HepG2 (cell line): Measurements from ENCODE around the gene IGLL1. TPM values are rescaled to one million over a fixed set of nuclear protein-coding genes. Genes with fewer than 3 reads are reported as not detected.

Source experiments
- BORCS8-MEF2B ChIP-seq: sonication (generic); formaldehyde crosslinking; IDR thresholded peaks from 2 replicates; pipeline ENCODE4 v1.8.0; 2022; ENCODE audit warnings: mild to moderate bottlenecking, missing genetic modification reagents
- FOXJ3 ChIP-seq: sonication (generic); formaldehyde crosslinking; IDR thresholded peaks from 2 replicates; pipeline ENCODE4 v1.4.0; 2020; ENCODE audit warnings: missing genetic modification reagents, mild to moderate bottlenecking, borderline replicate concordance
- HMG20A ChIP-seq: IDR thresholded peaks from 2 replicates; pipeline ENCODE4 v1.6.1; 2016; ENCODE audit warnings: borderline replicate concordance
- SOX13 ChIP-seq, 3 experiments: fragments of 450-650 bp in 1 of 3; sonication (generic) in 1 of 3; formaldehyde crosslinking in 1 of 3; IDR thresholded peaks in 2 of 3; conservative IDR thresholded peaks in 1 of 3; 2 replicates each; pipeline versions ENCODE4 v1.5.0 to v1.6.1; 2016 to 2020; ENCODE audit warnings: antibody characterized with exemption in 1 of 3, mild to moderate bottlenecking in 1 of 3, missing compliant biosample characterization in 1 of 3, missing genetic modification reagents in 1 of 3, moderate library complexity in 1 of 3
- YEATS2 ChIP-seq: sonication (generic); formaldehyde crosslinking; IDR thresholded peaks from 2 replicates; pipeline ENCODE4 v1.4.0; 2020; ENCODE audit warnings: missing genetic modification reagents, borderline replicate concordance
- ZFP36L1 ChIP-seq: sonication (generic); formaldehyde crosslinking; IDR thresholded peaks from 2 replicates; pipeline ENCODE4 v1.8.0; 2022; ENCODE audit warnings: mild to moderate bottlenecking, missing genetic modification reagents, moderate library complexity
- ZNF331 ChIP-seq: sonication (generic); formaldehyde crosslinking; IDR thresholded peaks from 2 replicates; pipeline ENCODE4 v1.4.0; 2020; ENCODE audit warnings: missing genetic modification reagents
- polyA plus RNA-seq, 8 experiments: library from polyadenylated mRNA; depleted of rRNA in 3 of 8; stranded (reverse) in 7 of 8; unstranded in 1 of 8; fragments of >200 nt; fragmentation: Illumina TruSeq in 4 of 8; extraction: Trizol in 4 of 8; gene quantifications; 2 replicates each; pipeline versions ENCODE4 v1.2.1 to v1.2.3, GENCODE V29; 2011 to 2016; ENCODE audit warnings: low read depth in 4 of 8, missing spikeins in 1 of 8, mixed read lengths in 1 of 8; ENCODE audit not compliant: insufficient read depth in 1 of 8
- total RNA-seq, 5 experiments: library from RNA; depleted of rRNA; stranded (reverse); fragments of >200 nt; fragmentation: Illumina TruSeq; extraction: Trizol; gene quantifications; 2 replicates each; pipeline ENCODE4 v1.2.3, GENCODE V29; 2016; ENCODE audit warnings: low read depth in 1 of 5
- TF ChIP-seq, protein P1 (sequence below): sonication (generic); formaldehyde crosslinking; conservative IDR thresholded peaks from 2 replicates; pipeline ENCODE4 v1.4.0; 2020; ENCODE audit warnings: mild to moderate bottlenecking, missing genetic modification reagents, moderate library complexity
- TF ChIP-seq, protein P2 (sequence below): sonication (generic); formaldehyde crosslinking; IDR thresholded peaks from 2 replicates; pipeline ENCODE4 v1.8.0; 2022; ENCODE audit warnings: missing genetic modification reagents, mild to moderate bottlenecking, moderate library complexity, borderline replicate concordance
- TF ChIP-seq, protein P3 (sequence below): sonication (generic); formaldehyde crosslinking; IDR thresholded peaks from 2 replicates; pipeline ENCODE4 v1.5.1; 2020; ENCODE audit warnings: mild to moderate bottlenecking, missing genetic modification reagents, moderate library complexity
- TF ChIP-seq, protein P4 (sequence below): sonication (generic); formaldehyde crosslinking; IDR thresholded peaks from 2 replicates; pipeline ENCODE4 v1.4.0; 2020; ENCODE audit warnings: mild to moderate bottlenecking, missing genetic modification reagents, borderline replicate concordance

Gene IGLL1
- total and polyA plus RNA-seq, 2 of the 13 experiments (the other 11 are each of a cell fraction or from before 2014, with no cell fraction given), result not detected

DNA sequence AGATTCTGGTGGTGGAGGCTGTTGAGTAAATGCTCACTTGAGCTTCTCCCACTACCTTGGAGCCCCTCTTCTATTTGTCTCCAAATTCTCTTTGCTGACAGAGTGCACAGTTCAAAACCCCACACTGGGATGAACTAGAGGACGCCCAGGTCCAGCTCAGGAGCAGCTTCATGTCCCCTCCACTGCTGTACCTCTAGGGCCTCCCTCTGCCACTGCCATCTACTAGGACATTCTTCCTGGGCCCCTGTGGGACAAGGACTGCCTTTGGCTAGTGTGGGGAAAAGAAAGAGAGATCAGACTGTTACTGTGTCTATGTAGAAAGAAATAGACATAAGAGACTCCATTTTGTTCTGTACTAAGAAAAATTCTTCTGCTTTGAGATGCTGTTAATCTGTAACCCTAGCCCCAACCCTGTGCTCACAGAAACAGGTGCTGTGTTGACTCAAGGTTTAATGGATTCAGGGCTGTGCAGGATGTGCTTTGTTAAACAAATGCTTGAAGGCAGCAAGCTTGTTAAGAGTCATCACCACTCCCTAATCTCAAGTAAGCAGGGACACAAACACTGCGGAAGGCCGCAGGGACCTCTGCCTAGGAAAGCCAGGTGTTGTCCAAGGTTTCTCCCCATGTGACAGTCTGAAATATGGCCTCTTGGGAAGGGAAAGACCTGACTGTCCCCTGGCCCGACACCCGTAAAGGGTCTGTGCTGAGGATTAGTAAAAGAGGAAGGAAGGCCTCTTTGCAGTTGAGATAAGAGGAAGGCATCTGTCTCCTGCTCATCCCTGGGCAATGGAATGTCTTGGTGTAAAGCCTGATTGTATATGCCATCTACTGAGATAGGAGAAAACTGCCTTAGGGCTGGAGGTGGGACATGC is 44.1 kb downstream of the IGLL1 start (continued):
- TF ChIP-seq, protein P1, sequence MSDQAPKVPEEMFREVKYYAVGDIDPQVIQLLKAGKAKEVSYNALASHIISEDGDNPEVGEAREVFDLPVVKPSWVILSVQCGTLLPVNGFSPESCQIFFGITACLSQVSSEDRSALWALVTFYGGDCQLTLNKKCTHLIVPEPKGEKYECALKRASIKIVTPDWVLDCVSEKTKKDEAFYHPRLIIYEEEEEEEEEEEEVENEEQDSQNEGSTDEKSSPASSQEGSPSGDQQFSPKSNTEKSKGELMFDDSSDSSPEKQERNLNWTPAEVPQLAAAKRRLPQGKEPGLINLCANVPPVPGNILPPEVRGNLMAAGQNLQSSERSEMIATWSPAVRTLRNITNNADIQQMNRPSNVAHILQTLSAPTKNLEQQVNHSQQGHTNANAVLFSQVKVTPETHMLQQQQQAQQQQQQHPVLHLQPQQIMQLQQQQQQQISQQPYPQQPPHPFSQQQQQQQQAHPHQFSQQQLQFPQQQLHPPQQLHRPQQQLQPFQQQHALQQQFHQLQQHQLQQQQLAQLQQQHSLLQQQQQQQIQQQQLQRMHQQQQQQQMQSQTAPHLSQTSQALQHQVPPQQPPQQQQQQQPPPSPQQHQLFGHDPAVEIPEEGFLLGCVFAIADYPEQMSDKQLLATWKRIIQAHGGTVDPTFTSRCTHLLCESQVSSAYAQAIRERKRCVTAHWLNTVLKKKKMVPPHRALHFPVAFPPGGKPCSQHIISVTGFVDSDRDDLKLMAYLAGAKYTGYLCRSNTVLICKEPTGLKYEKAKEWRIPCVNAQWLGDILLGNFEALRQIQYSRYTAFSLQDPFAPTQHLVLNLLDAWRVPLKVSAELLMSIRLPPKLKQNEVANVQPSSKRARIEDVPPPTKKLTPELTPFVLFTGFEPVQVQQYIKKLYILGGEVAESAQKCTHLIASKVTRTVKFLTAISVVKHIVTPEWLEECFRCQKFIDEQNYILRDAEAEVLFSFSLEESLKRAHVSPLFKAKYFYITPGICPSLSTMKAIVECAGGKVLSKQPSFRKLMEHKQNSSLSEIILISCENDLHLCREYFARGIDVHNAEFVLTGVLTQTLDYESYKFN, result peak; percentile 92
- peak; percentile 61; the same call in 1 of the 2 replicates for TF ChIP-seq YEATS2 (CRISPR knock-in tag)
- peak; percentile 84; the same call in 1 of the 2 replicates for TF ChIP-seq ZFP36L1
- TF ChIP-seq, protein P2, sequence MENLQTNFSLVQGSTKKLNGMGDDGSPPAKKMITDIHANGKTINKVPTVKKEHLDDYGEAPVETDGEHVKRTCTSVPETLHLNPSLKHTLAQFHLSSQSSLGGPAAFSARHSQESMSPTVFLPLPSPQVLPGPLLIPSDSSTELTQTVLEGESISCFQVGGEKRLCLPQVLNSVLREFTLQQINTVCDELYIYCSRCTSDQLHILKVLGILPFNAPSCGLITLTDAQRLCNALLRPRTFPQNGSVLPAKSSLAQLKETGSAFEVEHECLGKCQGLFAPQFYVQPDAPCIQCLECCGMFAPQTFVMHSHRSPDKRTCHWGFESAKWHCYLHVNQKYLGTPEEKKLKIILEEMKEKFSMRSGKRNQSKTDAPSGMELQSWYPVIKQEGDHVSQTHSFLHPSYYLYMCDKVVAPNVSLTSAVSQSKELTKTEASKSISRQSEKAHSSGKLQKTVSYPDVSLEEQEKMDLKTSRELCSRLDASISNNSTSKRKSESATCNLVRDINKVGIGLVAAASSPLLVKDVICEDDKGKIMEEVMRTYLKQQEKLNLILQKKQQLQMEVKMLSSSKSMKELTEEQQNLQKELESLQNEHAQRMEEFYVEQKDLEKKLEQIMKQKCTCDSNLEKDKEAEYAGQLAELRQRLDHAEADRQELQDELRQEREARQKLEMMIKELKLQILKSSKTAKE, result peak; percentile 79
- TF ChIP-seq ZNF331 (CRISPR knock-in tag), result peak; percentile 73; the same call in 1 of the 2 replicates
- TF ChIP-seq HMG20A (CRISPR knock-in tag), result peak; percentile 64; the same call in 1 of the 2 replicates
- peak; percentile 48; the same call in 1 of the 2 replicates for TF ChIP-seq BORCS8-MEF2B
- peak; percentile 59; the same call in 1 of the 2 replicates for TF ChIP-seq FOXJ3
- TF ChIP-seq, protein P3, sequence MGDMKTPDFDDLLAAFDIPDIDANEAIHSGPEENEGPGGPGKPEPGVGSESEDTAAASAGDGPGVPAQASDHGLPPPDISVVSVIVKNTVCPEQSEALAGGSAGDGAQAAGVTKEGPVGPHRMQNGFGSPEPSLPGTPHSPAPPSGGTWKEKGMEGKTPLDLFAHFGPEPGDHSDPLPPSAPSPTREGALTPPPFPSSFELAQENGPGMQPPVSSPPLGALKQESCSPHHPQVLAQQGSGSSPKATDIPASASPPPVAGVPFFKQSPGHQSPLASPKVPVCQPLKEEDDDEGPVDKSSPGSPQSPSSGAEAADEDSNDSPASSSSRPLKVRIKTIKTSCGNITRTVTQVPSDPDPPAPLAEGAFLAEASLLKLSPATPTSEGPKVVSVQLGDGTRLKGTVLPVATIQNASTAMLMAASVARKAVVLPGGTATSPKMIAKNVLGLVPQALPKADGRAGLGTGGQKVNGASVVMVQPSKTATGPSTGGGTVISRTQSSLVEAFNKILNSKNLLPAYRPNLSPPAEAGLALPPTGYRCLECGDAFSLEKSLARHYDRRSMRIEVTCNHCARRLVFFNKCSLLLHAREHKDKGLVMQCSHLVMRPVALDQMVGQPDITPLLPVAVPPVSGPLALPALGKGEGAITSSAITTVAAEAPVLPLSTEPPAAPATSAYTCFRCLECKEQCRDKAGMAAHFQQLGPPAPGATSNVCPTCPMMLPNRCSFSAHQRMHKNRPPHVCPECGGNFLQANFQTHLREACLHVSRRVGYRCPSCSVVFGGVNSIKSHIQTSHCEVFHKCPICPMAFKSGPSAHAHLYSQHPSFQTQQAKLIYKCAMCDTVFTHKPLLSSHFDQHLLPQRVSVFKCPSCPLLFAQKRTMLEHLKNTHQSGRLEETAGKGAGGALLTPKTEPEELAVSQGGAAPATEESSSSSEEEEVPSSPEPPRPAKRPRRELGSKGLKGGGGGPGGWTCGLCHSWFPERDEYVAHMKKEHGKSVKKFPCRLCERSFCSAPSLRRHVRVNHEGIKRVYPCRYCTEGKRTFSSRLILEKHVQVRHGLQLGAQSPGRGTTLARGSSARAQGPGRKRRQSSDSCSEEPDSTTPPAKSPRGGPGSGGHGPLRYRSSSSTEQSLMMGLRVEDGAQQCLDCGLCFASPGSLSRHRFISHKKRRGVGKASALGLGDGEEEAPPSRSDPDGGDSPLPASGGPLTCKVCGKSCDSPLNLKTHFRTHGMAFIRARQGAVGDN (CRISPR knock-in tag), result peak; percentile 74
- TF ChIP-seq, protein P4, sequence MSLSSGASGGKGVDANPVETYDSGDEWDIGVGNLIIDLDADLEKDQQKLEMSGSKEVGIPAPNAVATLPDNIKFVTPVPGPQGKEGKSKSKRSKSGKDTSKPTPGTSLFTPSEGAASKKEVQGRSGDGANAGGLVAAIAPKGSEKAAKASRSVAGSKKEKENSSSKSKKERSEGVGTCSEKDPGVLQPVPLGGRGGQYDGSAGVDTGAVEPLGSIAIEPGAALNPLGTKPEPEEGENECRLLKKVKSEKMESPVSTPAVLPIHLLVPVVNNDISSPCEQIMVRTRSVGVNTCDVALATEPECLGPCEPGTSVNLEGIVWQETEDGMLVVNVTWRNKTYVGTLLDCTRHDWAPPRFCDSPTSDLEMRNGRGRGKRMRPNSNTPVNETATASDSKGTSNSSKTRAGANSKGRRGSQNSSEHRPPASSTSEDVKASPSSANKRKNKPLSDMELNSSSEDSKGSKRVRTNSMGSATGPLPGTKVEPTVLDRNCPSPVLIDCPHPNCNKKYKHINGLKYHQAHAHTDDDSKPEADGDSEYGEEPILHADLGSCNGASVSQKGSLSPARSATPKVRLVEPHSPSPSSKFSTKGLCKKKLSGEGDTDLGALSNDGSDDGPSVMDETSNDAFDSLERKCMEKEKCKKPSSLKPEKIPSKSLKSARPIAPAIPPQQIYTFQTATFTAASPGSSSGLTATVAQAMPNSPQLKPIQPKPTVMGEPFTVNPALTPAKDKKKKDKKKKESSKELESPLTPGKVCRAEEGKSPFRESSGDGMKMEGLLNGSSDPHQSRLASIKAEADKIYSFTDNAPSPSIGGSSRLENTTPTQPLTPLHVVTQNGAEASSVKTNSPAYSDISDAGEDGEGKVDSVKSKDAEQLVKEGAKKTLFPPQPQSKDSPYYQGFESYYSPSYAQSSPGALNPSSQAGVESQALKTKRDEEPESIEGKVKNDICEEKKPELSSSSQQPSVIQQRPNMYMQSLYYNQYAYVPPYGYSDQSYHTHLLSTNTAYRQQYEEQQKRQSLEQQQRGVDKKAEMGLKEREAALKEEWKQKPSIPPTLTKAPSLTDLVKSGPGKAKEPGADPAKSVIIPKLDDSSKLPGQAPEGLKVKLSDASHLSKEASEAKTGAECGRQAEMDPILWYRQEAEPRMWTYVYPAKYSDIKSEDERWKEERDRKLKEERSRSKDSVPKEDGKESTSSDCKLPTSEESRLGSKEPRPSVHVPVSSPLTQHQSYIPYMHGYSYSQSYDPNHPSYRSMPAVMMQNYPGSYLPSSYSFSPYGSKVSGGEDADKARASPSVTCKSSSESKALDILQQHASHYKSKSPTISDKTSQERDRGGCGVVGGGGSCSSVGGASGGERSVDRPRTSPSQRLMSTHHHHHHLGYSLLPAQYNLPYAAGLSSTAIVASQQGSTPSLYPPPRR (CRISPR knock-in tag), result peak; percentile 95
- TF ChIP-seq SOX13 (IDR thresholded peaks at IDR 0.05), result peak; percentile 51; the same call in 1 of the 2 replicates
- peak in 1 of 2 experiments; percentile 97; a peak in 2 of 4 replicates for TF ChIP-seq SOX13 (CRISPR knock-in tag; conservative IDR thresholded peaks at IDR 0.05 in 1 of 2, IDR thresholded peaks at IDR 0.05 in 1 of 2)
